GM19463 (cell line): ENCODE results near the gene MDM2.
"Not testable (repeated sequence)": the region's sequence is repeated elsewhere in the genome, so short reads cannot be mapped to it uniquely, and the experiment has no call there.

Experiments
- ATAC-seq: cut with Tn5 transposase; IDR thresholded peaks from one replicate; pipeline ENCODE4 v1.9.1; 2021; ENCODE audit warnings: mild to moderate bottlenecking, moderate library complexity; ENCODE audit not compliant: unreplicated experiment

MDM2 gene

DNA sequence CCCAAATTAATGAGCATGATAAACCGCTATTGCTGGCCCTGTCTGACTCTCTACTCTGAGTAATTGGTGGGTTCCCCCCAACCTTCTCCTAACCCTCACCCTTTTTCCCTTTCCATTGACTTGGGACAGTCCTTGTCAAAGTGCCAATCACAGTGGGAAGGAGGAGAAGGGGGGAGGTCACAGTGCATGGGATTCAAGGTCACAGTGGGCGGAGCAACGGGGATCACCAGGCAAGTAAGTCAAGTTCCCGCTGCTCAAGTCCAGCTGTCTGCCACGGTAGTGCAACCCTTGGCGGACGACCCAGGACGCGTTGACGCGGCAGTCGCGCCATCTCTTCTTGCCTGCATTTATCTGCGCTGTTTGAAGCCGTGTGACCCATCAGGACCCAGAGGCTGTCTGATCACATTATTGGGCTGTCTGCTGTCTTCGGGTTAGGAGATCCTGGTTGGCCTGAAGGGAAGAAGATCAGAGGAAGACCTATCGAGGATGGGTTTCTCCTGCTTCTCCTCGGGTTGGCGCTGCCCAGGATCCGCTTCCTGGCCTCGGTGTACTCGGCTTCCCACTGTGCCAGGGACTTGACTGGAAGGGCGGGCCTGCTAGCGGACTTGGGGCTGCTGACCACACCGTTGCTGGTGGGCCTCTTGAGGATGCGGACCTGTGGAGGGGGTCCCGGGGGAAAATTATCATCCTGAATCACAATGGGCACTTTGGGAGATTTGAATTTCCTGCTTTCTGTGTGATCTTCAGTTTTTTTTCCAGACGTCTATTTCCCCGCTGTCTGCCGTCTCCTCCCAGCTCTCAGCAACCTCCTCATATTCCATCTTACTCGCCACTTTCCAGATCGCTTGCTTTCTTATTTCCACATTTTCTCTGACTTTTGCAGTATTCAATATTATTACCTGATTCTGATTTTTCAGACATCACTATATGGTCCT lies 3.1 kb upstream of the MDM2 start:
- ATAC-seq = no peak

DNA sequence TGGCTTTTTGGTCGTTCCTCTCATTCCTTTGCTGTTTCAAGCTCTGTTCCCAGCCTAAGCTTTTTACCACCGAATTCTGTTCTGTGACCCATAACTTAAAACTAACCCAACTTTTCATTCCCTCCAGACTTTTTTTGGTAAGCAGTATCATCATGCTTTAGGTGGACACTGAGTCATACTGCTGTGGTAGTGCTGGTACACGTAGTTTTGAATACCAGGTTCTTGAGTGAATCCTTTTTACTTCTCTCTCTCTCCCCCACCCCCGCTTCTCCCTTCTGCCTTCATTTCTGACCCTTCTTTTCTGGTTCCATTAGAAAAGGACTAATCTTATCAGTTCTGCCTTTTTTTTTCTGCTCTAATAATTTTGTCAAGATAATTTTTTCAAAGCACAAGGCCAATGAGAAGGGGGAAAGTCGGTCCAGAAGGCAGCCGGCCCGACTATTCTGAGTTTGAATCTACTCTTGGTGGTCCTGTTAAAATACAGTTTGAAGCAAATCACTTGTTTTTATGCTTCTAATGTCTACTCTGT lies 2.3 kb upstream of the MDM2 start:
- ATAC-seq = no peak

DNA sequence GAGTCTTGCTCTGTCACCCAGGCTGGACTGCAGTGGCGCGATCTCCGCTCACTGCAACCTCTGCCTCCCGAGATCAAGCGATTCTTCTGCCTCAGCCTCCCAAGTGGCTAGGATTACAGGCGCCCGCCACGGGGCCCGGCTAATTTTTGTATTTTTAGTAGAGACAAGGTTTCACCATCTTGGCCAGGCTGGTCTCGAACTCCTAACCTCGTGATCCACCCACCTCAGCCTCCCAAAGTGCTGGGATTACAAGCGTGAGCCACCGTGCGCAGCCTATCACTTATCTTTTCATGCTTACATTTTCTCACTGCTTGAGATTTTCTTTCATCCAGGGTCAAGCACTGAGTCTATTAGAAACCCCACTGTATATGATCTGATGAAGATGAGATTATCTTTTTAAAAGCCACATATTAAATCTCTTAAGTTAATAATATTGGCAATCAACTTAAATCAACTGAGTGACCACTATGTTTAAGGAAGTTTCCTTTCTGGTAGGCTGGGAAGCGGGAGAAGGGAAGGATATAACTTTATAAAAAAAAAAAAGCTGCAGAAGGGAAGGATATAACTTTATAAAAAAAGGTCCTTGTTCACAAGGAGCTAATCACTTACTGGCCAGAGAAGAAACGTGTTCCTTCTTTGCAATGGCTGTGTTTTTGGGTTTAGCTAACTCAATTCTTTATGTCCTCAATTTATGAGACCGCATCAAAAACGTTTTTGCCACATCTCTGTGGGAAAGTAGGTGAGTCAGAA lies 1.3 kb upstream of the MDM2 start:
- ATAC-seq = no peak

DNA sequence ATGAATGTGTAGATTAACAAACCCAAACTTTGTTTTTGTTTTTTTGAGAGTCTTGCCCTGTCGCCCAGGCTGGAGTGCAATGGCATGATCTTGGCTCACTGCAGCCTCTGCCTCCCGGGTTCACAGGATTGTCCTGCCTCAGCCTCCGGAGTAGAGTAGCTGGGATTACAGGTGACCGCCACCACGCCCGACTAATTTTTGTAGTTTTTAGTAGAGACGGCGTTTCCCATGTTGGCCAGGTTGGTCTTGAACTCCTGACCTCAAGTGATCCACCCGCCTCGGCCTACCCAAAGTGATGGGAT lies 752 bp upstream of the MDM2 start:
- not testable (repeated sequence) for ATAC-seq

DNA sequence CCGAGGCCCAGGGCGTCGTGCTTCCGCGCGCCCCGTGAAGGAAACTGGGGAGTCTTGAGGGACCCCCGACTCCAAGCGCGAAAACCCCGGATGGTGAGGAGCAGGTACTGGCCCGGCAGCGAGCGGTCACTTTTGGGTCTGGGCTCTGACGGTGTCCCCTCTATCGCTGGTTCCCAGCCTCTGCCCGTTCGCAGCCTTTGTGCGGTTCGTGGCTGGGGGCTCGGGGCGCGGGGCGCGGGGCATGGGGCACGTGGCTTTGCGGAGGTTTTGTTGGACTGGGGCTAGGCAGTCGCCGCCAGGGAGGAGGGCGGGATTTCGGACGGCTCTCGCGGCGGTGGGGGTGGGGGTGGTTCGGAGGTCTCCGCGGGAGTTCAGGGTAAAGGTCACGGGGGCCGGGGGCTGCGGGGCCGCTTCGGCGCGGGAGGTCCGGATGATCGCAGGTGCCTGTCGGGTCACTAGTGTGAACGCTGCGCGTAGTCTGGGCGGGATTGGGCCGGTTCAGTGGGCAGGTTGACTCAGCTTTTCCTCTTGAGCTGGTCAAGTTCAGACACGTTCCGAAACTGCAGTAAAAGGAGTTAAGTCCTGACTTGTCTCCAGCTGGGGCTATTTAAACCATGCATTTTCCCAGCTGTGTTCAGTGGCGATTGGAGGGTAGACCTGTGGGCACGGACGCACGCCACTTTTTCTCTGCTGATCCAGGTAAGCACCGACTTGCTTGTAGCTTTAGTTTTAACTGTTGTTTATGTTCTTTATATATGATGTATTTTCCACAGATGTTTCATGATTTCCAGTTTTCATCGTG lies 612 bp downstream of the MDM2 start:
- peak; percentile 52 for ATAC-seq

DNA sequence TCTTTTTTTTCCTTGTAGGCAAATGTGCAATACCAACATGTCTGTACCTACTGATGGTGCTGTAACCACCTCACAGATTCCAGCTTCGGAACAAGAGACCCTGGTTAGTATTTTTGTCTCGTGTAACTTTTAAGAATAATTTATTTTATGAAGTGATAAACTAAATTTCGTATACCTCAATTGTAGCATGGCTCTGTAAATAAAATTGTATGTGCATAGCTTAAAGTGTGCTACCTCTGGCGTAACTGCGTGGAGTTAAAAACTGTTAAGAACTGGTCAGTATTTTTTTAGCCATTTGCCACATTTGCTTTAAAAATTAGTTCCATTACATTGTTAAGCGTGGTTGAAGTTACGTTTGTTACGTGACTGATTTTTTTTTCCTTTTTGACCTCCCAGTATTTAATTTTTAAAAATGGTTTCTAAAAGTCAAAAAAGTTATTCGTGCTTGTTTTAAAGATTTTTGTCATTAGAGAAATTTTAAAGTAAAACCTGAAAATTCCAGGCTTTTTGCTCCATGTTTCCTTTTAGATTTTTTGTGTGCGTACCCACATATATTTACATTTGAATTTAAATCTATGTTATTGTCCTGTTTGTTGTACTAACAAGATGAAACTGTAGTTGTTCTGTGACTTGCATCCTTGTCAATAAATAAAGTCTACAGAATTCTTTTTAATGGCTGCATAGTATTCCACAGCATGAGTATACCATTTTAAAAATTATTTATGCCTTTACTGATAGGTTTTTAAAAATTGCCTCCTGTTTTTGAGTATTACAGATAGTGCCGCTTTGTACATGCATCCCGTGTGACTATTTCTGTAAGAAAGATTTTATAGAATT lies 1.4 kb downstream of the MDM2 start:
- ATAC-seq = no peak

DNA sequence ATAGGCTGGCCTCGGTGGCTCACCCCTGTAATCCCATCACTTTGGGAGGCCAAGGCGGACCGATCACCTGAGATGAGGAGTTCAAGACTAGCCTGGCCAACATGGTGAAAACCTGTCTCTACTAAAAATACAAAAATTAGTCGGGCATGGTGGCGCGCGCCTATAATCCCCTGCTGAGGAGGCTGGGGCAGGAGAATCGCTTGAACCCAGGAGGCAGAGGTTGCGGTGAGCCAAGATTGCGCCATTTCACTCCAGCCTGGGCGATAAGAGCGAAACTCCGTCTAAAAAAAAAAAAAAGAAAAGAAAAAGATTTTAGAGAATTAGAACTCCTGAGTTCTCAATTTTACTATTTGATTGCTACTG lies 2.0 kb downstream of the MDM2 start:
- ATAC-seq = not testable (repeated sequence)

DNA sequence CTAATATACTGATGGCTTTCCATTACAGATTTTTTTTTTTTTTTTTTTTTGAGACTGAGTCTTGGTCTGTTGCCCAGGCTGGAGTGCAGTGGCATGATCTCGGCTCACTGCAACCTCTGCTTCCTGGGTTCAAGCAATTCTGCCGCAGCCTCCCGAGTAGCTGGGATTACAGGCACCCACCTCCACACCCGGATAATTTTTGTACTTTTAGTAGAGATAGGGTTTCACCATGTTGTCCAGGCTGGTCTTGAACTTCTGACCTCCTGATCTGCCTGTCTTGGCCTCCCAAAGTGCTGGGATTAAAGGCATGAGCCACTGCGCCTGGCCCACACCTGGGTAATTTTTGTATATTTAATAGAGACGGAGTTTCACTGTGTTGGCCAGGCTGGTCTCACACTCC lies 3.6 kb downstream of the MDM2 start:
- ATAC-seq = not testable (repeated sequence)

DNA sequence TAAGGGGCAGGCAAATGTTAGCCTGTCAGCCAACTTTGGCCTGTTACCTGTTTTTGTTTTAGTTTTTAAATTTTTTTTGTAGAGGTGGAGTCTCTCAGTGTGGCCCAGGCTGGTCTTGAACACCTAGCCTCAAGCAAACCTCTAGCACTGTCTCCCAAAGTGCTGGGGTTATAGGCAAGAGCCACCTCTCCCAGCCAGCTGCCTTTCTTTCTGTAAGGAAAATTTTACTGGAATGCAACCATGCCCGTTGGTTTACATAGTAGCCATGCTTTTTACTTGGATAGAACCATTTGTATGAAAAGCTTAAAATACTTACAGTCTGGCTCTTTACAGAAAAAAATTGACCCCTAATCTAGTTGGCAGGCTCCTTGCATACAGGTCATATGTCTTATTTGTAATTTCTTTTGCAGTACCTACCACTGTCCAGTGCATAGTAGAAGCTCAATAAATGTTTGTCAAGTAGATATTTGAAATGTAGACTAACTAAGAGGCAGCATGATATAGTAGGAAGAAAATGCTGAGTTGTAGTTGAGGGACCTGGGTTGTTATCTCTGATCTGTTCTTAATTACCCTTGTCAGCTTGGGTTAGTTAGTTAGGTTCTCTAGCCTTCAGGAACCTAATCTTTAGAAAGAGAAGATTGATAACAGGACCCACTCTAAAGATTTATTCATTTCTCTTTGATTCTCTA lies 4.7 kb downstream of the MDM2 start:
- no peak for ATAC-seq

DNA sequence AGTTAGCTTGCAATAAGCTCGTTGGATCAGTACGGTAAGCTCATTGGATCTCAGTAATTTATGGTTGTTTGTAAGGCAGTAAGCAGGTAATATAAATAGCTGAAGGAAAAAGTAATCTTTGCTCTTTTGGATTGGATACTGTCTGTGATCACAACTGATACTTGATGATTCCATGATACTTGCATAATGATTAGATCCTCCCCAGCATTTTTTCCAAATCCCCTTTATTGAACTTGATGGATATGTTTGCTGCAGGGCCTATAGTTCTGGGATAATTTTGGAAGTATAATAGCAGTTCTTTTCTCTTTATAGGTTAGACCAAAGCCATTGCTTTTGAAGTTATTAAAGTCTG lies 5.2 kb downstream of the MDM2 start:
- ATAC-seq = no peak

DNA sequence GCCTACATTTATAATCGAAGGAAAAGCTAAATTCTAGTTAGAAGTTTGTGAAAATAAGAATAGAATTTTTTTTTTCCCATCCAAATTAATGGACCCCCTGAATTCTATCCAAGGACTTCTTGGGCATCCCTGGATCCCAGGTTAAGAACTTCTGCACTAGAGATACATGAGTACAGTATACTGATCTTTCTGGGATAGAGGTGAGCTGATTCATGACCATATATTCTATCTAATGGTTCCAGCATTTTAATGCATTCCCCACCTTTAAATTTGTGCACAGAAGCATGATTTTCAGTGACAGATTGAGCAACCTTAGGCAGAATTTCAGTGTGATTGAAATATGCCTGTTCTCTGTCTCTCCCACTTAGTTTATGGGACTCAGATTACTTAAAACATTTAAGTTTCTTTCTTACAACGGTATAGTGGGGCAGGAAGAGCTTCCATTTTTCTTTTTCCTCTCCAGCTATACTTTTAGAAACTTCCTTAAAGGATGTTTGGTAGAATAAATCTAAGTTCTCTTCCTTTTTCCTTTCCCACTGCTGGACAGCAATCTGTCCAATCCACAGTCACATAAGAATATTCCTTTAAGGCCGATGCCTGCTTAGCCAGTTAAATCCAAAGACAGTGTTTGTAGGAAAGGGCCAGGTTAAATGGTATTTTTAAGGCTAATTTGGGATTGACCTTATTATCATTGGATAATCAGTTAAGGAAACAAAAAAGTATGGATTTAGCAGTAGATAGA lies 6.7 kb downstream of the MDM2 start:
- no peak for ATAC-seq

DNA sequence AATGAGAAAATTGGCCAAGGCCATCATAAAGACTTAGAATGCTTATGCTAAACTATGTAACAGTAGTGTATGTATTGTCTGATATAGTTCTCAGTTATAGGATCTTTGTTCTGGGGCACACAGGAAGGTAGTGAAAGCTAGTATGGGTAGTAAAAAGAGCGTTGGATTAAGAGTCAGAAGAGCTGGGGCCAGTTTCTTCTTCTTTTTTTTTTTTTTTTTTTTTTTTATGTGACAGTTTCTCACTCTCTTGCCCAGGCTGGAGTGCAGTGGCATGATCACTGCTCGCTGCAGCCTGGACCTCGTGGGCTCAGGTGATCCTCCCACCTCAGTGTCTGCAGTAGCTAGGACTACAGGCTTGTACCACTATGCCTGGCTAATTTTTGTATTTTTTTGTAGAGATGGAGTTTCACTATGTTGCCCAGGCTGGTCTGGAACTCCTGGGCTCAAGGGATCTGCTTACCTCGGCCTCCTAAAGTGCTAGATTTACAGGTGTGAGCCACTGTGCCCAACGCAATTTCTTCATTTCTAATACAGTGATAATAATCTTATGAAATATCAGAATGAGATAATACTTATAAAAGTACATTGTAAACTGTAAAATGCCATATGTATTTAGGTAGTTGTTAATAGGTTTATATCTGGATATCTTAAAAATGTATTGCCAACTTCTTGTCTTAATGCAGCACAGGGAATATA lies 7.4 kb downstream of the MDM2 start:
- ATAC-seq = no peak

DNA sequence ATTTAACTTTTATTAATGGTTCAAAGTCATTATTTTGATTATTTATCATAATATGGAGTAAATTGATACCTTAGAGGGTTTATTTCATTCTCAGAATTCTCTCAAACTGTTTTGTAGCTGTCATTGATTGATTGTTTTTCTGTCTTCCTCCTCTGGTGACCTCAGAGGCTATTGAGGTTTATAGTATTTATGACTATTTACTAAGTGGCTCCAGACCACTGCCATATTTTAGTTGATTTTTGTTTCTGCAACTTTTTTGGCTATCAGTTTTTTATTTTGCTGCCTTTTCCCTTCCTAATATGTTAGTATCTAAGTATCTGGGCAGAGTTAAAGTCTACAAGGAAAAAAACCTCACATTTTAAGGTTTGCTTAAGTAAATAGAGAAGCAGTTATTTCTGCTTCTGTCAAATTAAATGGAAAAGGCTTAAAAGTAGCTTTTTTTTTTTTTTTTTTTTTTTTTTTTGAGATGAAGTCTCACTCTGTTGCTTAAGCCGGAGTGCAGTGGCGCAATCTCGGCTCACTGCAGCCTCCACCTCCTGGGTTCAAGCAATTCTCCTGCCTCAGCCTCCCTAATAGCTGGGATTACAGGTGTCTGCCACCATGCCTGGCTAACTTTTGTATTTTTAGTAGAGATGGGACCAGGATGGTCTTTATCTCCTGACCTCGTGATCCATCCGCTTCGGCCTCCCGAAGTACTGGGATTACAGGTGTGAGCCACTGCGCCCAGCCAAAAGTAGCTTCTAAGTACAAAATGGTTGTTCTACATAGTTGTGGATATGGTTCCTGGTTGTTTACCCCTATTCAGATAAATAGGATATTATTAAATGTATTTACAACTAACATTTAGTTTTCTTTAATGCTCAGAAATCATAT lies 8.2 kb downstream of the MDM2 start:
- ATAC-seq = no peak

DNA sequence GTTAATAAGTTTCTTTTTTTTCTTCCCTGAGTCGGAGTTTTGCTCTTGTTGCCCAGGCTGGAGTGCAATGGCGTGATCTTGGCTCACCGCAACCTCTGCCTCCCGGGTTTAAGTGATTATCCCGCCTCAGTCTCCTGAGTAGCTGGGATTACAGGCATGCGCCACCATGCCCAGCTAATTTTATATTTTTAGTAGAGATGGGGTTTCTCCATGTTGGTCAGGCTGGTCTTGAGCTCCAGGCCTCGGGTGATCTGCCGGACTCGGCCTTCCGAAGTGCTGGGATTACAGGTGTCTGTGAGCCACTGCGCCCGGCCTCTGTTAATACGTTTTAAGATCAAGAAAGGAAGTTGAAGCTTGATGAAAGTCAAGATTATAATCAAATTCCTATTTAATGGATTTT lies 11.5 kb downstream of the MDM2 start:
- not testable (repeated sequence) for ATAC-seq

DNA sequence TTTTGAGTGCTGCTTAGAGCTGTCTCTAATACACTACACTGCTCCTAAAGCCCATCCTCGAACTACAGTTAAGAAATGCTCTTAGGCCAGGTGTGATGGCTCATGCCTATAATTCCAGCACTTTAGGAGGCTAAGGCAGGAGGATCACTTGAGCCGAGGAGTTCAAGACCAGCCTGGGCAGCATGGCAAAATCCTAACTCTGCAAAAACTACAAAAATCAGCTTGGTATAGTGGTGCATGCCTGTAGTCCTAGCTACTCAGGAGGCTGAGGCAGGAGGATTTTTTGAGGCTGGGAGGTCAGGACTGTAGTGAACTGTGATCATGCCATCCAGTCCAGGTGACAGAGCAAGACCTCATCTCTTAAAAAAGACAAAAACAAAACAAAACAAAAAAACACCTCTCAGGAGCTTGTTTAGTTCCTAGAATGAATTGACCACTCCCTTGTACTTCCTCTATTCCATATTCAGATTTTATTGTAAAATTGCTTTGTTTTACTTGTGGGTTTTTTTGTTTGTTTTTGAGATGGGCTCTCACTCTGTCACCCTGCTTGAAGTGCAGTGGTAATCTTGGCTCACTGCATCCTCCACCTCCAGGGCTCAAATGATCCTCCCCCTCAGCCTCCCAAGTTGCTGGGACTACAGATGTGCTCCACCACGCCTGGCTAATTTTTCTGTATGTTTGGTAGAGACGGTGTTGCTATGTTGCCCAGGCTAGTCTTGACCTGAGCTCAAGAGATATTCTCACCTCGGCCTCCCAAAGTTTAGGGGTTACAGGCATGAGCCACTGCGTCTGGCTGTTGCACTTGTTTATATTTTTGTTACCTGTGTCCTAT lies 13.6 kb downstream of the MDM2 start:
- no peak for ATAC-seq

DNA sequence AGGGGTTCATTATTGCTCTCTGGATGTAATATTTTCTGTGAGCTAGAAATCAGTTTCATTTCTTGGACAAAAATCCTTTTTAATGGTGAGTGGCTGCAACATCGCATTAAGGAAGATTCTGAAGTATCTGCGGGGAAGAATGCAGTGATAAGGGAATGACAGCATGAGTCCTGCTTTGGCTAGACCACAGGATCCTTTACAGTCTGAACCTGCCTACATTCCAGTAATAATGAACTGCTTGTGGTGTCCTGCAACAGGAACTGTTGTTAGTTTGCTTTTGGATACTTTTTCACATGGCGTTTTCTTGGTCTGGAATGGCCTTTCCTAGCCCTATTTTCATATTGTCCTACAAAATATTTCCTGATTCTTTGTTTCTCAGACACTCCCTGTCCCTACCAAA lies 15.7 kb downstream of the MDM2 start:
- ATAC-seq = no peak

DNA sequence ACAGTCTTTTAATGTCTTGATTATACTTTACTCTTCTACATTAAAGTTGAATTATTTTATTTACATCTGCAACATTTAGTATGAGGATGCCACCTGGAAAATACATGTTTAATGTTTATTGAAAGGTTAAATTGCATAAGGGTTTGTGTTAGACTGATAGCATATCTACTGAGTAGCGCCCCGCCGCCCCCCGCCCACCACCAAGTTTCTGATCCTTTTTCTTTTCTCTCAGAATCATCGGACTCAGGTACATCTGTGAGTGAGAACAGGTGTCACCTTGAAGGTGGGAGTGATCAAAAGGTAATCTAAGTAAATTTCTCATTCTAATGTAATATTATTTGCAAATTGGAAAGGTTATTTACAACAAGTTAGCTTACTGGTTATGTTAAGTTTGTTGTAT lies 16.2 kb downstream of the MDM2 start:
- no peak for ATAC-seq
